Measurements from ENCODE around the gene CLK2. TPM values are rescaled to one million over a fixed set of nuclear protein-coding genes. Genes with fewer than 3 reads are reported as not detected.

The CLK2 gene
- total and polyA plus RNA-seq, 2 of the 8 experiments (the other 6 are each of a cell fraction or from before 2014, with no cell fraction given) = 62.2 to 76.0 TPM

DNA sequence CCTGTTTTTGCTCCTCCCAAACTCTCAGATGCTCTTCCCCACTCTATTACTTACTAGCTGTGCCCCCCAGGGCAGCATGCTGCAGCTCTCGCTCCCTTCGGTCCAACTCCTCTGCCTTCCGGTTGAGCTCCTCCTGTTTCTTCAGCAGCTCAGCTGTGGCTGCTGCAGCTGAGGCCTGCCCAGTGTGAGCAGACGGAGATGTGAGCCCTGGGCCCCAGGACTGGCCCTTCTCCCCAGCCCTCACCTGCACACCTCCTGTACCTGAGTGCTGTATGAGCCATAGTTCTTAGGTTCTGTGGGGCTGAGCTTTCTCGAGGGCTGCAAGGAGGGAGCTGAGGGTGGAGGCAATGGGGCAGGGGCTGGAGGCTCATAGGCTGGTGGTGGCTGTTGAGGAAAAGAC, 13.0 kb downstream of the CLK2 start:
- Histone ChIP-seq H3K27me3 (replicated peaks in 1 of 4; ENCODE audit: control insufficient read depth in 3 of 4, extremely low read depth in 1 of 4, insufficient read depth in 3 of 4, low read length in 3 of 4) (no peaks in the 10 kb centered on the region), H4K91ac (replicated peaks; ENCODE audit: insufficient read length, low read length) (no peak overlapping the region), H2AK5ac (ENCODE audit: low read depth, low read length) (no peak overlapping the region), H3K36me3 (ENCODE audit: control insufficient read depth in 2 of 4, insufficient read depth in 4 of 4, low read length in 3 of 4) (peaks cover 9 to 29% (median 25%) of the 10 kb centered on the region in 4 experiments), H3K9me3 (ENCODE audit: insufficient read depth in 2 of 2, low read depth in 1 of 2, low read length in 1 of 2) (no peaks in the 10 kb centered on the region), H3K4me2 (ENCODE audit: insufficient read depth in 1 of 2, low read depth in 2 of 2, low read length in 2 of 2) (no peak overlapping the region; a peak in 1 of 4 replicates), H3K27ac (ENCODE audit: low read depth, low read length) (no peak overlapping the region), H3K79me1 (ENCODE audit: low read depth, low read length) (peaks cover 6% of the 10 kb centered on the region; the same call in 1 of the 2 replicates), H3K14ac (ENCODE audit: insufficient read length) (no peak overlapping the region), H4K20me1 (replicated peaks in 1 of 2; ENCODE audit: control insufficient read depth in 1 of 2, insufficient read depth in 2 of 2, low read length in 2 of 2) (peaks cover 0 to 5% of the 10 kb centered on the region in 2 experiments), H2BK12ac (ENCODE audit: low read depth, low read length) (no peak overlapping the region), H3K18ac (ENCODE audit: extremely low read depth, low read length) (no peak overlapping the region), H3K79me2 (ENCODE audit: control insufficient read depth in 1 of 2, insufficient read depth in 2 of 2, low read length in 2 of 2) (peaks cover 0 to 14% of the 10 kb centered on the region in 2 experiments; a peak in 1 of 4 replicates), H2BK15ac (ENCODE audit: low read length) (no peak overlapping the region), H3K23ac (ENCODE audit: insufficient read length) (no peak overlapping the region), H3K23me2 (ENCODE audit: low read depth, low read length) (peaks cover 9% of the 10 kb centered on the region), H2BK5ac (ENCODE audit: low read depth, low read length) (no peak overlapping the region), H3K56ac (replicated peaks; ENCODE audit: insufficient read length, low read depth, low read length) (no peak overlapping the region), H3K4ac (replicated peaks; ENCODE audit: insufficient read length, low read depth, low read length) (no peak overlapping the region), H4K5ac (ENCODE audit: insufficient read length, low read depth, low read length) (no peak overlapping the region), H2AFZ (ENCODE audit: low read length) (no peak overlapping the region), H3K9ac (replicated peaks in 1 of 4; ENCODE audit: extremely low read depth in 1 of 4, low read depth in 3 of 4, low read length in 3 of 4) (no peak overlapping the region), H3K4me1 (replicated peaks in 1 of 4; ENCODE audit: control insufficient read depth in 3 of 4, insufficient read depth in 4 of 4, low read length in 3 of 4) (peaks cover 3 to 15% (median 8%) of the 10 kb centered on the region in 4 experiments; a peak in 5 of 7 replicates), H3K4me3 (ENCODE audit: extremely low read depth in 1 of 4, insufficient read depth in 2 of 4, low read depth in 3 of 4, low read length in 4 of 4) (no peak overlapping the region), H2BK20ac (ENCODE audit: low read length) (no peak overlapping the region), H2BK120ac (replicated peaks; ENCODE audit: low read depth, low read length) (no peak overlapping the region), H4K8ac (ENCODE audit: extremely low read depth, insufficient read depth, low read length) (no peak overlapping the region)
- DNase-seq (ENCODE audit: low read depth in 1 of 2, low spot score in 2 of 2) (no peak), FAIRE-seq (no peak)
- TF ChIP-seq CHD1 (IDR thresholded peaks at IDR 0.05; ENCODE audit: low read depth, low read length) (no peak), CBX8 (IDR thresholded peaks at IDR 0.05; ENCODE audit: borderline replicate concordance, low read depth, low read length) (no peak), HDAC2 (IDR thresholded peaks at IDR 0.05; ENCODE audit: borderline replicate concordance in 1 of 2, low read depth in 2 of 2, low read length in 2 of 2) (no peak), RNF2 (IDR thresholded peaks at IDR 0.05; ENCODE audit: borderline replicate concordance, low read depth, low read length, missing control alignments, poor library complexity, severe bottlenecking) (no peak), SIN3A (conservative IDR thresholded peaks at IDR 0.05 in 1 of 2, IDR thresholded peaks at IDR 0.05 in 1 of 2; ENCODE audit: low read depth in 1 of 2, low read length in 2 of 2) (no peak), JUND (IDR thresholded peaks at IDR 0.05; ENCODE audit: low read length) (no peak)
- ChIA-PET POLR2A (ENCODE audit: partially characterized antibody) (interaction anchor here (0.8 to 6.4 kb wide), 10 partner anchors 10 to 69 kb away, joined by 3 to 87 read pairs (median 4); partner anchors contain the start of genes CLK2, HCN3, MTX1 and RUSC1), CTCF (ENCODE audit: partially characterized antibody) (interaction anchor here (0.6 to 4.0 kb wide), 10 partner anchors 10 to 466 kb away, joined by 3 to 63 read pairs (median 5); partner anchors contain the start of gene FDPS)
- 96% methylated on average over 5 of the region's 5 CpGs; no CpG with 5 or more reads in 1 of the 2 experiments for WGBS, 2 experiments (ENCODE audit: extremely low coverage in 1 of 2, insufficient coverage in 1 of 2, insufficient read length in 1 of 2, insufficient replicate concordance in 2 of 2, low coverage in 1 of 2, low lambda C conversion rate in 2 of 2, missing lambda C conversion rate in 1 of 2)

Measured in H1 (cell line).